GM19397 (cell line): Measurements from ENCODE around the gene CBLN2.

ENCODE experiments used
- ATAC-seq: cut with Tn5 transposase; IDR thresholded peaks from one replicate; pipeline ENCODE4 v1.9.1; 2021; ENCODE audit warnings: mild to moderate bottlenecking, moderate library complexity; ENCODE audit not compliant: unreplicated experiment

Gene CBLN2

GRCh38 chr18:72544092-72544886, at the start of gene CBLN2:
TSS of gene CBLN2 (minus strand) at chr18:72544342. CDS start at chr18:72542160, 2,182 bp downstream.
- ATAC-seq = peak; percentile 92

GRCh38 chr18:72588360-72588759, 44.2 kb upstream of the CBLN2 start:
- ATAC-seq = no peak

- ATAC-seq = no peak
Observed at GRCh38 chr18:72584787-72585186, 40.6 kb upstream of the CBLN2 start.

- no peak for ATAC-seq
Observed at GRCh38 chr18:72581976-72582375, 37.8 kb upstream of the CBLN2 start.

GRCh38 chr18:72572896-72573295, 28.8 kb upstream of the CBLN2 start:
- ATAC-seq = no peak

- no peak for ATAC-seq
Observed at GRCh38 chr18:72566290-72566689, 22.1 kb upstream of the CBLN2 start.

- no peak for ATAC-seq
Observed at GRCh38 chr18:72555968-72556367, 11.8 kb upstream of the CBLN2 start.

GRCh38 chr18:72555101-72555500, 11.0 kb upstream of the CBLN2 start:
- ATAC-seq = no peak

GRCh38 chr18:72543357-72544055, 636 bp downstream of the CBLN2 start:
- no peak for ATAC-seq

- no peak for ATAC-seq
Observed at GRCh38 chr18:72542984-72543356, 1.2 kb downstream of the CBLN2 start.

- ATAC-seq = no peak
Observed at GRCh38 chr18:72542342-72542741, 1.8 kb downstream of the CBLN2 start.

GRCh38 chr18:72541871-72542332, 2.2 kb downstream of the CBLN2 start:
- ATAC-seq = no peak

GRCh38 chr18:72539901-72540300, 4.2 kb downstream of the CBLN2 start:
- no peak for ATAC-seq

GRCh38 chr18:72530622-72531021, 13.5 kb downstream of the CBLN2 start:
- no peak for ATAC-seq

- ATAC-seq = no peak
Observed at GRCh38 chr18:72504866-72505265, 39.3 kb downstream of the CBLN2 start.

GRCh38 chr18:72502671-72503431, 41.3 kb downstream of the CBLN2 start:
- ATAC-seq = no peak

- ATAC-seq = no peak
Observed at GRCh38 chr18:72492497-72492896, 51.6 kb downstream of the CBLN2 start.
